A549 (cell line): Measurements from ENCODE around the gene DRAXIN. TPM values are rescaled to one million over a fixed set of nuclear protein-coding genes. Genes with fewer than 3 reads are reported as not detected.

Source experiments
- ATAC-seq, 2 experiments: fragments of 200-7000 bp in 1 of 2; fragments of >200 bp in 1 of 2; cut with Nextera tagmentation in 1 of 2; cut with Tn5 transposase in 1 of 2; 3 replicates each; pipeline versions ENCODE4 v1.8.0 to v1.9.1; 2018 to 2020; ENCODE audit warnings: mild to moderate bottlenecking in 1 of 2, moderate library complexity in 1 of 2
- CTCF ChIA-PET: fragments of 300-600 bp; sonication (Branson Sonifier 250); formaldehyde crosslinking; extraction: SDS; loops from one replicate; lab custom pipeline; 2021; ENCODE audit warnings: antibody characterized with exemption, inconsistent platforms; lab: Yijun Ruan, JAX
- POLR2A ChIA-PET: fragments of 350-600 bp; formaldehyde crosslinking; extraction: SDS; loops from one replicate; lab custom pipeline; 2021; ENCODE audit warnings: antibody characterized with exemption, inconsistent platforms; lab: Yijun Ruan, JAX
- DNase-seq, 2 experiments: peaks; one replicate each; pipeline versions ENCODE4 v3.0.0 to v3.0.0-alpha.2; 2011 to 2016; ENCODE audit warnings: low read depth in 1 of 2, low spot score in 1 of 2
- FAIRE-seq: peaks from 2 replicates; lab custom pipeline; 2011; peaks lifted over from hg19 to GRCh38; lab: Jason Lieb, UNC
- H3K27ac ChIP-seq, 2 experiments: fragments of >200 bp; sonication (Bioruptor Twin); formaldehyde crosslinking; 3 replicates each; pipeline ENCODE4 v1.5.1; 2016 to 2017
- H3K4me1 ChIP-seq: fragments of >200 bp; sonication (Bioruptor Twin); formaldehyde crosslinking; 3 replicates; pipeline ENCODE4 v1.6.1; 2016
- H3K4me2 ChIP-seq: fragments of >200 bp; sonication (Bioruptor Twin); formaldehyde crosslinking; 3 replicates; pipeline ENCODE4 v1.6.1; 2016
- H3K4me3 ChIP-seq: fragments of >200 bp; sonication (Bioruptor Twin); formaldehyde crosslinking; 3 replicates; pipeline ENCODE4 v1.5.1; 2016
- H3K9me3 ChIP-seq: fragments of >200 bp; sonication (Bioruptor Twin); formaldehyde crosslinking; 3 replicates; pipeline ENCODE4 v1.6.1; 2016
- CHD2 ChIP-seq: fragments of 150-350 bp; IDR thresholded peaks from 2 replicates; pipeline ENCODE4 v1.6.1; 2014; ENCODE audit warnings: low read length; ENCODE audit not compliant: partially characterized antibody
- ESRRA ChIP-seq: fragments of 150-350 bp; IDR thresholded peaks from 2 replicates; pipeline ENCODE4 v1.6.1; 2014; ENCODE audit warnings: mild to moderate bottlenecking, low read length, borderline replicate concordance
- HDAC2 ChIP-seq: fragments of 200-600 bp; sonication (generic); IDR thresholded peaks from 2 replicates; pipeline ENCODE4 v1.6.1; 2016
- HOXB13 ChIP-seq: fragments of 250-450 bp; sonication (Bioruptor Pico); IDR thresholded peaks from 2 replicates; pipeline ENCODE4 v1.5.0; 2020; ENCODE audit warnings: low read depth, mild to moderate bottlenecking, moderate library complexity
- JUNB ChIP-seq: fragments of >200 bp; sonication (Bioruptor Twin); formaldehyde crosslinking; IDR thresholded peaks from 2 replicates; pipeline ENCODE4 v1.6.1; 2016
- MAFK ChIP-seq: fragments of 450-650 bp; IDR thresholded peaks from 2 replicates; pipeline ENCODE4 v1.6.1; 2014; ENCODE audit not compliant: partially characterized antibody
- MAZ ChIP-seq: fragments of 150-350 bp; IDR thresholded peaks from 2 replicates; pipeline ENCODE4 v1.6.1; 2014; ENCODE audit warnings: antibody characterized with exemption, low read depth, low read length, borderline replicate concordance
- NFE2L2 ChIP-seq: fragments of 150-350 bp; conservative IDR thresholded peaks from 2 replicates; pipeline ENCODE4 v1.6.1; 2014; ENCODE audit warnings: low read length
- NPAS2 ChIP-seq: fragments of 250-450 bp; sonication (Bioruptor Pico); IDR thresholded peaks from 2 replicates; pipeline ENCODE4 v1.8.0; 2022; ENCODE audit warnings: mild to moderate bottlenecking, moderate library complexity, borderline replicate concordance
- PHF8 ChIP-seq: fragments of 200-600 bp; sonication (generic); IDR thresholded peaks from 2 replicates; pipeline ENCODE4 v1.6.1; 2016; ENCODE audit warnings: low read depth, mild to moderate bottlenecking, antibody characterized with exemption, moderate library complexity, borderline replicate concordance
- RAD21 ChIP-seq, 2 experiments: fragments of >200 bp in 1 of 2; sonication (Bioruptor Twin) in 1 of 2; formaldehyde crosslinking in 1 of 2; IDR thresholded peaks in 1 of 2; conservative IDR thresholded peaks in 1 of 2; 2 replicates in 1 of 2; 3 replicates in 1 of 2; pipeline ENCODE4 v1.6.1; 2012 to 2018; ENCODE audit warnings: inconsistent platforms in 1 of 2
- RFX5 ChIP-seq: fragments of 450-650 bp; IDR thresholded peaks from 2 replicates; pipeline ENCODE4 v1.7.1; 2014; ENCODE audit warnings: antibody characterized with exemption, mild to moderate bottlenecking, moderate library complexity
- RNF2 ChIP-seq: fragments of 200-600 bp; sonication (generic); IDR thresholded peaks from 2 replicates; pipeline ENCODE4 v1.6.1; 2016; ENCODE audit warnings: low read depth, mild to moderate bottlenecking, antibody characterized with exemption, moderate library complexity, borderline replicate concordance
- SREBF2 ChIP-seq: fragments of 450-650 bp; IDR thresholded peaks from 2 replicates; pipeline ENCODE4 v1.6.1; 2014; ENCODE audit warnings: mild to moderate bottlenecking, moderate library complexity
- ZNF302 ChIP-seq: fragments of 250-450 bp; sonication (Bioruptor Pico); IDR thresholded peaks from 2 replicates; pipeline ENCODE4 v1.9.0; 2021; ENCODE audit warnings: inconsistent platforms, mild to moderate bottlenecking, moderate library complexity
- WGBS: methylation state at CpG from one replicate; pipeline ENCODE4 v1.1.6; 2017; ENCODE audit errors: missing lambda C conversion rate; 5-methylcytosine and 5-hydroxymethylcytosine counted together
- polyA plus RNA-seq, 4 experiments: library from polyadenylated mRNA; depleted of rRNA in 3 of 4; stranded (reverse); fragments of >200 nt; fragmentation: RNase III in 1 of 4; extraction: RNeasy Plus Mini Kit Qiagen cat#74134 plus additional on column Dnase treatment in 1 of 4; gene quantifications; 2 replicates in 3 of 4; 3 replicates in 1 of 4; pipeline ENCODE4 v1.2.3, GENCODE V29; 2011 to 2017
- TF ChIP-seq, protein P1 (sequence below): IDR thresholded peaks from 2 replicates; pipeline ENCODE4 v1.6.1; 2012
- TF ChIP-seq, protein P2 (sequence below): IDR thresholded peaks from 2 replicates; pipeline ENCODE4 v1.6.1; 2012; ENCODE audit warnings: low read depth, borderline replicate concordance
- TF ChIP-seq, protein P3 (sequence below): fragments of 250-450 bp; sonication (Bioruptor Pico); IDR thresholded peaks from 2 replicates; pipeline ENCODE4 v1.5.0; 2021; ENCODE audit warnings: mild to moderate bottlenecking, moderate library complexity, borderline replicate concordance
- TF ChIP-seq, protein P4 (sequence below): fragments of >200 bp; sonication (Bioruptor Twin); formaldehyde crosslinking; IDR thresholded peaks from 3 replicates; pipeline ENCODE4 v1.6.1; 2016

DRAXIN gene
- polyA plus RNA-seq, 2 of the 4 experiments (the other 2 are of a cell fraction): 0.03 TPM; not detected in 1

DNA sequence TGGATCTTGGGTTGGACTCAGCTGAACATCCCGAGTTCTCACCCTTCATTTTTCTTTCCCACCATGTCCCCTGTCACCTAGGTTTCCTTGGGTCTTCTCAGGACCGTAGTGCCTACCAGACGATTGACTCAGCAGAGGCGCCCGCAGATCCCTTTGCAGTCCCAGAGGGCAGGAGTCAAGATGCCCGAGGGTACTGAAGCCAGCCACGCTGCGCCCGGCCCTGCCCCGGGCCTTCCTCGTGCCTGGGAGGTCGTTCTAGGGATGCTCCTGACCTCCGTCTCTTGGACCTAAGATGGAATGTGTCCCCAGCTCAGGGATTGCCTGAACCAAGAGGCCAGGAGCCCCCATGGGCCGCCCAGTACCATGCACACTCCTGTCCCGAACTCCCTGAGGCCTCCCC is 58.5 kb downstream of the DRAXIN start:
- no peak for TF ChIP-seq NPAS2 (CRISPR knock-in tag)
- no peak for TF ChIP-seq JUNB
- TF ChIP-seq SREBF2: no peak
- TF ChIP-seq PHF8: no peak
- TF ChIP-seq, all 56 proteins: peak for 0
- no peak for ATAC-seq
- FAIRE-seq: no peak
- 86% methylated on average over 5 of the region's 15 CpGs for WGBS
- Histone ChIP-seq H3K27ac (no peak overlapping the region), H3K4me2 (no peak overlapping the region), H3K9me3 (no peaks in the 10 kb centered on the region), H3K4me1 (no peaks in the 10 kb centered on the region; the same call in 2 of the 3 replicates), H3K4me3 (no peak overlapping the region)
- DNase-seq: no peak
- CTCF ChIA-PET: interaction anchor here (0.7 to 3.1 kb wide), 13 partner anchors 9 to 713 kb away, joined by 3 to 15 read pairs (median 5); partner anchors contain the start of genes AGTRAP and FBXO6
- POLR2A ChIA-PET: no interaction called here

DNA sequence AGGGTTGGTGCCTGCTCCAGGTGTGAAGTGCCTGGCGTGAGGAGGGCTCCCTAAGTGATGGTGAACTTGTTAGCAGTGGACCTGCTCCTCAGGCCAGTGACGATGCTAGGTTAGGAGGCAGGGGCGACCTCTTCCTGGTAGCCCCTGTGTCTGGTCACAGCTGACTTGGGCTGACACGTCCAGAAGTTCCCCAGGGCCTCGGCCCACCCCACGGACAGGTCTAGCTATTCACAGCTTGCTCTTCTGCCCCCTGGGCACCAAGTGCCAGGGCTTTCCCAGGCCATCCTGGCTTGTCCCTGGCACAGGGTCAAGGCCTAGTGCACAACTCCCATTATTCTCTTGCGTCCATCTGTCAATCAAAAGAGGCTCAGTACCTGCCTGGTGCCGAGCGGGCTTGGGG is 59.6 kb downstream of the DRAXIN start:
- no peaks in the 10 kb centered on the region; the same call in 2 of the 3 replicates for H3K4me1 ChIP-seq
- ATAC-seq (no peak), FAIRE-seq (no peak), DNase-seq (no peak)
- H3K27ac ChIP-seq: no peak overlapping the region
- no peak overlapping the region for H3K4me2 ChIP-seq
- TF ChIP-seq MAZ (no peak), ZNF302 (CRISPR knock-in tag) (no peak), RAD21 (conservative IDR thresholded peaks at IDR 0.05 in 1 of 2, IDR thresholded peaks at IDR 0.05 in 1 of 2) (no peak), PHF8 (no peak), RFX5 (no peak), MAFK (no peak), CHD2 (no peak), ESRRA (no peak), JUNB (no peak)
- TF ChIP-seq, protein P1, sequence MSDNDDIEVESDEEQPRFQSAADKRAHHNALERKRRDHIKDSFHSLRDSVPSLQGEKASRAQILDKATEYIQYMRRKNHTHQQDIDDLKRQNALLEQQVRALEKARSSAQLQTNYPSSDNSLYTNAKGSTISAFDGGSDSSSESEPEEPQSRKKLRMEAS: no peak
- TF ChIP-seq, protein P2, sequence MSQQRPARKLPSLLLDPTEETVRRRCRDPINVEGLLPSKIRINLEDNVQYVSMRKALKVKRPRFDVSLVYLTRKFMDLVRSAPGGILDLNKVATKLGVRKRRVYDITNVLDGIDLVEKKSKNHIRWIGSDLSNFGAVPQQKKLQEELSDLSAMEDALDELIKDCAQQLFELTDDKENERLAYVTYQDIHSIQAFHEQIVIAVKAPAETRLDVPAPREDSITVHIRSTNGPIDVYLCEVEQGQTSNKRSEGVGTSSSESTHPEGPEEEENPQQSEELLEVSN: no peak
- TF ChIP-seq, protein P3, sequence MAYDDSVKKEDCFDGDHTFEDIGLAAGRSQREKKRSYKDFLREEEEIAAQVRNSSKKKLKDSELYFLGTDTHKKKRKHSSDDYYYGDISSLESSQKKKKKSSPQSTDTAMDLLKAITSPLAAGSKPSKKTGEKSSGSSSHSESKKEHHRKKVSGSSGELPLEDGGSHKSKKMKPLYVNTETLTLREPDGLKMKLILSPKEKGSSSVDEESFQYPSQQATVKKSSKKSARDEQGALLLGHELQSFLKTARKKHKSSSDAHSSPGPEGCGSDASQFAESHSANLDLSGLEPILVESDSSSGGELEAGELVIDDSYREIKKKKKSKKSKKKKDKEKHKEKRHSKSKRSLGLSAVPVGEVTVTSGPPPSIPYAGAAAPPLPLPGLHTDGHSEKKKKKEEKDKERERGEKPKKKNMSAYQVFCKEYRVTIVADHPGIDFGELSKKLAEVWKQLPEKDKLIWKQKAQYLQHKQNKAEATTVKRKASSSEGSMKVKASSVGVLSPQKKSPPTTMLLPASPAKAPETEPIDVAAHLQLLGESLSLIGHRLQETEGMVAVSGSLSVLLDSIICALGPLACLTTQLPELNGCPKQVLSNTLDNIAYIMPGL (CRISPR knock-in tag): no peak
- CTCF ChIA-PET: interaction anchor here (0.9 kb wide), 1 partner anchor 14 kb away, joined by 3 read pairs; no protein-coding TSS in a partner anchor
- no peaks in the 10 kb centered on the region for H3K9me3 ChIP-seq
- H3K4me3 ChIP-seq: no peak overlapping the region
- POLR2A ChIA-PET: no interaction called here
- 97% methylated on average over 8 of the region's 9 CpGs for WGBS

DNA sequence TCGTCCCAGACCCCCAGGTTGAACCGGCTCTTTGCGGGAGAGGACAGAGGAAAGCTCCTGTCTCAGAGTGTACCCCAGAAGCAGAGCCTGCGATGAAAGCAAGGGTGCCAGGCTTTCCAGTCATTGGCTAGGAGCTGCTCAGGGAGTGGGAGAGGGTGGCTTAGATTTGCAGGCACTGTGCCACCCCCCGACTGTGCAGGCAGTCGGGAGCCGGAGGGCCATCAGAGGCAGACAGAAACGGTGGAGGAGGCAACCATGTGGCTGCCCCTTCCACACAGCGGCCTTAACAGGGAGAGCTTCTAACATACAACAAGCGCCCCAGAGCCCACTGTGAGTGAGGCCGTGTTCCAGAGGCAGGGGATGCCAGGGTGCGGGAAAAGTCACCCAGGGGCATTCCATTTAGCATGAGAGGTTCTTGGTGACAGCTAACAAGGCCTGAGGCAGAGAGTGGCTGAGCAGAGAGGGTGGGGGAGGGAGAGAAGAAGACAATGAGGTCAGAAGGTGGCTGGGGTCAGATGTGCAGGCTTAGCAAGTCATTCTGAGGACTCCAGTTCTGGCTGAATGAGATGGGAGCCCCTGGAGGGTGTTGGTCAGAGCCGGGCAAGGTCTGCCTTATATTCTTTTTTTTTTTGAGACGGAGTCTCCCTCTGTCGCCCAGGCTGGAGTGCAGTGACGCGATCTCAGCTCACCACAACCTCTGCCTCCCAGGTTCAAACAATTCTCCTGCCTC is 61.0 kb downstream of the DRAXIN start:
- DNase-seq (no peak), FAIRE-seq (no peak)
- POLR2A ChIA-PET: no interaction called here

More for the DNA sequence above, 61.0 kb downstream of the DRAXIN start:
- TF ChIP-seq HOXB13 (CRISPR knock-in tag): no peak
- no peak for TF ChIP-seq RNF2
- TF ChIP-seq NFE2L2: no peak
- TF ChIP-seq HDAC2: no peak
- TF ChIP-seq, protein P4, sequence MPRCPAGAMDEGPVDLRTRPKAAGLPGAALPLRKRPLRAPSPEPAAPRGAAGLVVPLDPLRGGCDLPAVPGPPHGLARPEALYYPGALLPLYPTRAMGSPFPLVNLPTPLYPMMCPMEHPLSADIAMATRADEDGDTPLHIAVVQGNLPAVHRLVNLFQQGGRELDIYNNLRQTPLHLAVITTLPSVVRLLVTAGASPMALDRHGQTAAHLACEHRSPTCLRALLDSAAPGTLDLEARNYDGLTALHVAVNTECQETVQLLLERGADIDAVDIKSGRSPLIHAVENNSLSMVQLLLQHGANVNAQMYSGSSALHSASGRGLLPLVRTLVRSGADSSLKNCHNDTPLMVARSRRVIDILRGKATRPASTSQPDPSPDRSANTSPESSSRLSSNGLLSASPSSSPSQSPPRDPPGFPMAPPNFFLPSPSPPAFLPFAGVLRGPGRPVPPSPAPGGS: no peak
- H3K4me3 ChIP-seq: no peak overlapping the region
- no peak overlapping the region for H3K4me2 ChIP-seq
- no peaks in the 10 kb centered on the region; the same call in 2 of the 3 replicates for H3K4me1 ChIP-seq
- no peak for ATAC-seq
- 68% methylated on average over 14 of the region's 17 CpGs for WGBS
- no peaks in the 10 kb centered on the region for H3K9me3 ChIP-seq
- H3K27ac ChIP-seq: no peak overlapping the region
- CTCF ChIA-PET: no interaction called here
